Esophagus muscularis mucosa (tissue), 2 donors: ENCODE results near the gene MSANTD1.

Experiments used
- EP300 ChIP-seq: sonication (generic); formaldehyde crosslinking; IDR thresholded peaks from one replicate; pipeline ENCODE4 v1.6.1; 2017; ENCODE audit warnings: antibody characterized with exemption
- POLR2A ChIP-seq: fragments of 450-650 bp; IDR thresholded peaks from one replicate; pipeline ENCODE4 v1.6.1; 2017; ENCODE audit warnings: antibody characterized with exemption, moderate library complexity, mild to moderate bottlenecking, low read depth

- TF ChIP-seq EP300, result no peak
- no peak for TF ChIP-seq POLR2A
These were observed 44.7 kb downstream of the MSANTD1 start for GRCh38 chr4:3293401-3294391.
